GM21360 (cell line): ENCODE results near the gene LRRC74A.

ENCODE experiments used
- ATAC-seq: cut with Tn5 transposase; IDR thresholded peaks from one replicate; pipeline ENCODE4 v1.9.1; 2021; ENCODE audit warnings: mild to moderate bottlenecking, moderate library complexity; ENCODE audit not compliant: unreplicated experiment

LRRC74A gene

DNA sequence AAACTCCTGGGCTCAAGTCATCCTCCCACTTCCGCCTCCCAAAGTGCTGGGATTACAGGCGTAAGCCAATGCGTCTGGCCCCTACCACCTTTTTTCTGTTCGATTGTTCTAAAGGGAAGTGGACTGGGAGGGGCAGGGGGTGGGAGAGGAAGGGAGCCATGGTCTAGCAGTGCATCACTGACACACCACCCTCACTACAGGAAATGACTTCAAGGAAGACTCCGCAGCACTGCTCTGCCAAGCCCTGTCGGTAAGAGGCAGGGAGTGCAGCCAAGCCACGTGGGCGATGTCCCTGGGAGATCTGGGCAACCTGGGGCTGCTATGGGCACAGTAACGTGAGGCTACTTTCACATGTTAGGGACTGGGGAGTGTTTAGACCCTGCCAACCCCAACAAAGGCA lies 18.0 kb downstream of the LRRC74A start:
- ATAC-seq = no peak

DNA sequence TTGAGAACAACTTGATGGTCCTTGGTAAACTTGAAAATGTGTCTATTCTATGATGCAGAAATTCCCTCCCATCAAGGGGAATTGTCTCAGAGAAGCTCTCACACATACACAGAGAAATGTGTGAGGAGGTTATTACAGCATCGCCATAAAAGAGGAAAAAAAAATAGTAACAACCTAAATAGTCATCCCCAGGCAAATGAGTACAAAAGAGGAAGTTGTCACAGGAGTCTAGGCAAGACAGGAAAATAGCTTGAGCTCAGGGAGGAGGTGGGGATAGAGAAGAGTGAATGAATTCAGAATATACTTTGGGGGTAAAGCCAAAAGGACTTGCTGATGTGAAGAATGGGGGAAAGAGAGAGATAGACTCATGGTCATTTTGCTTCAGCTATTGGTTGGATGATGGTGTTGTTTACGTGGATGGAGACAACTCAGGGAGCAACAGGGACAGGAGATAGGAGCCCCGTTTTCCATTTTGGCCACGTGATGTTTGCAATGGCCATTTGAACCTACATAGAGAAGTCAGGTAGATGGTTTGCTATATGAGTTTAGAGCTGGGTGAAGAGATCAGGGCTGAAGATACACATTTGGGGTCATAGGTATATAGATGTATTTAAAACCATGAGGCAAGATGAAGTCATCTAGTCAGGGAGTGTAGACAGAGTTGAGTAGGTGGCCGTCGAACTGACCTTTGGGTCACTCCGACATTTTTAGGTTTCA lies 20.3 kb downstream of the LRRC74A start:
- no peak for ATAC-seq

DNA sequence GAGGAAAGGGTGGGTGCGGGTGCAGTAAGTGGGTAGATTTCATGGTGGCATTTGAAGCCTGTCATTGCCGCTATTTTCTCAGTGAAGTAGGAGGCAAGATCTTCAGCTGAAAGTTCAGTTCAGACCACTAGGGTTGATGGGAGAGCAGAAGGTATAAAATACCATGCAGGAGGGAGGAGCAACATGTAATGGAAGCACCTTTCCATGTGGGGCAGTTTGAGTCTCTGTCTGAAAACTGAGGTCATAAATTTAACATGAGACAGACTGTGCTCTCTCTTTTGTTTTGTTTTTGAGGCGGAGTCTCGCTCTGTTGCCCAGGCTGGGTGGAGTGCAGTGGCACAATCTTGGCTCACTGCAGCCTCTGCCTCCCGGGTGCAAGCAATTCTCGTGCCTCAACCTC lies 22.7 kb downstream of the LRRC74A start:
- ATAC-seq = no peak

DNA sequence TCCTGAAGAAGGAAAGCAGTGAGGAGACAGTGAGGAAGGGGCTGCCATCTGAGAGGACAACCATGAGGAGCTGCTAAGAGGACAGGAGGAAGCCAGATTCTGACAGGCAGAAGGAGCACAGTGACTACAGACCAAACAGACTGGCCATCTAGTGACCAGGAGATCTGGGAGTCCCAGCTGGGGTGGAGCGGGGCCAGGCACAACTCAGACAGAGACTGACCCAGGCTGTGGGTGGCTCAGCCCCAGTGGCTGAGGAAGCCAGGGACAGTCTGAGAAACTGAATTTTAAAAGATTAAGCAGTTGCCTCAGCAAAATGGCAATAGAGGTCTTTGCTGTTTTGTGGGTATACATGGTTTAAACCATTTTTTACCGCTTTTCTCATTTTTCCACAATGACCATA lies 28.9 kb downstream of the LRRC74A start:
- ATAC-seq = no peak

DNA sequence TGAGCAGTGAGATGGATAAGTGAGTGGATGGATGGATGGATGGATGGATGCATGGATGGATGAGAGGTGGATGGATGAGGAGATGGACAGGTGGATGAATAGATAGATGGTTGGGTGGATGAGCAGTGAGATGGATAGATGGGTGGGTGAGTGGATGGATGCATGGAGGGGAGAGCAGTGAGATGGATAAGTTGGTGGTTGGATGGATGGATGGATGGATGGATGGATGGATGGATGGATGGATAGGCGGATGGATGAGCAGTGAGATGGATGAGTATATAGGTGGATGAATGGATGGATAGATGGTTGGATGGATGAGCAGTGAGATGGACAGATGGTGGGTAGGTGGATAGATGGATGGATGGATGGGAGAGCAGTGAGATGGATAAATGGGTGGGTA lies 30.6 kb downstream of the LRRC74A start:
- no peak for ATAC-seq

DNA sequence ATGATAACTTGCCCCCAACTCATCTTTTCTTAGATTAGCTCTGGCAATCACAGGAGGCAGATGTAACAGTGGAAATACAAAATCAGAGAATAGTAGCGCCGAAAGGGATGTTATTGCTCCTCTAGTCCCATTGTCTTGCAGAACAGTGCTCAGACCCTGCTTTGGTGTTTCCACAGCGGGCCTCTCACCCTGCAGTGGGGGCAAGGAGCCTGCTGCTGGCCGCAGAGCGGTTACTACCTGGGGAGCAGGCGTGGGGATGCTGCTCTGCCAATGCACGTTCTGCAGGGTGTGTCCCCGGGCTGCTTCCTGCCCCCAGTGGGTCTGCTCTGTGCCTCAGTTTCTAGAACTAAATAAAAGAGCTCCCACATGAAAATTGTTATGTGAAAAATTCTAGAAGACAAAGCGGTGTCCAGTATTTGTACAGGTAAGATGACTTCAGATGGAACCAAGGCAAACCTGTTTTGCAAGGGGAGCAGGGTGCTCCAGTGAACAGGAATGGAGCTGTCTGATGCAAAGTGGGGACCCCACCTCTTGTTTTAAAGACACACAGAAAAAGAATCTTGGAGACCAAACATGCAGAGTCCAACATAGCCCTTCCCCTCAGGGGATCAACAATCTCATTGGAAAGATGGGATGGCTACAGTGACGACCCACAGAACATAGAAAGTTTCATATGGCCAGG lies 35.5 kb downstream of the LRRC74A start:
- no peak for ATAC-seq

DNA sequence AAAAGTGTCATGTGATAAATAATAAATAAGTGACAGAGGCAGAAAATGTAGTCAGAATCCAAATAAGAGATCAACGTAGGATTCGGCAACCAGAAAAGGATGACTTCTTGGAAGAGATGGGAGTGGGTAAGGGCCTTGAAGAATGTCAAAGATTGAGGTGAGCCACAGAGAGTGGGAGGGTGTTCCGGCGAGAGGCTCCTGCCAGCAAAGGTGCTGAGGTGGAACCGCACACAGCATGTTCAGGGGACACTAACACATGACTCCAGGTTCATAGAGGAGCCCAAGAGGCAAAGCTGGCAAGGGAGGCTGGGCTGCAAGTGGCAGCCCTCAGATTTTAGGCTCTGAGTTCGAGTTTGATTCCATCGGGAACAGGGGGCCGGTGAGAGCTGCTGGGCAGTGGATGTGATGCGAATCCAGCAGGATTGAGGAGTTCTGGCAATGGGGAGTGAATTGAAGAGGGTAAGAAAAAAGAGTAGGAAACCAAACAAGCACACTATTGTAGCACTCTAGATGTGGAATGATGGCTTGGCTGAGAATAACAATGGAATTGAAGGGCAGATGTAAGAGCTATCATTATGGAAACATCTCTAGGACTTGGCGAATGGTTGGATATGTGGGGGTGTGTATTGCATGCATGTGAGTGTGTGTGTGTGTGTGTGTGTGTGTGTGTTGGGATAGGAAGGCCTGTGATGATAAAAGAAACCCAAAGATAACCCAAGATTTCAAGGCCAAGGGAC lies 36.5 kb downstream of the LRRC74A start:
- no peak for ATAC-seq

DNA sequence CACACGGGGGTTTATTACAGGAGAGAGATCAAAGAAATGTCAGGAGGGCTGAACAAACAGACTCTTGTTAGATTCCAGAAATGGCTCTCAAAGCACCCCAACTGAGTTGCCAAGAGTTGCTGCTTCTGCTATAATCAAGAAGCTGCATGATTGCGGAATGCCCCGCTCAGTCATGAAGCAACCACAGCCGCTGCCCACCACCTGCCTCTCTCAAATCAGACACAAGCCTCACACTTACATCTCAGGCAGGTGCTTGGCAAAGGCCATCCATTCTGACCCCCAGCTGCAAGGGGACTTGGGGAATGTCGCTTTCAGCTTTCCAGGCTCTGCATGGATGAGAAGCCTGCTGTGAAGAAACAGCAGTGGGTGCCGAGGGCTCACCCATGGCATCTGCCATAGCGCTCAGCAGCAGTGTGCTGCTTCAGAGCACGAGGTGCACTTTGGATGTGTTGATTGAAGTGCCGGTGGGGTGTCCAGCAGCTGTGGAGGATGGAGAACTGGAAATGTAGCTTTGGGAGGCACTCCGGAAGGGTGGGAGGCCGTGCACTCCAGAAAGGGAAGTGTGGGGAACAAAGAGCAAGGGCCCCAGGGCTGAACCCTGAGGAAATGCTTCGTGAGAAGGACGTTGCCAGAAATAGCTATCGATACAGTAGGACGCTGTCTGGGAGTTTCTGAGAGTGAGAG lies 37.7 kb downstream of the LRRC74A start:
- no peak for ATAC-seq

DNA sequence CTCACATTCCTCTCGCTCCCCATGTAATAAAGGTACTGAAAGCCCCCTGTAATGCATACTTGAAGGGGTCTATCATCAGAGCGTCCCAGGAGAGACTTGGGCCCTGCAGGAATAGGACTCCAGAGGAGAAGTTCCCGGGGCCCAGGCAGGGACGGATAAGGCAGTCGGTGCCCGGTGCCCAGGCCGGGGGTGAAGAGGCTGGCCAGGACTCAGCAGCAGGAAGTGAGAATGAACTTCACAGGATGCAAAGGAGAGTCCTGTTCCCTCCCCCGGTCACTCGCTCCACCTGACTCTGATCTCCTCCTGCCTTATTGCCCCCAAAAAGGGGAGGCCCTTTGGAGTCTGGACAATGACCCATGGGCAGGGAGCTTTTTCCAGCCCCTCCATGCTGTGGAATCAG lies 40.2 kb downstream of the LRRC74A start:
- ATAC-seq = no peak

DNA sequence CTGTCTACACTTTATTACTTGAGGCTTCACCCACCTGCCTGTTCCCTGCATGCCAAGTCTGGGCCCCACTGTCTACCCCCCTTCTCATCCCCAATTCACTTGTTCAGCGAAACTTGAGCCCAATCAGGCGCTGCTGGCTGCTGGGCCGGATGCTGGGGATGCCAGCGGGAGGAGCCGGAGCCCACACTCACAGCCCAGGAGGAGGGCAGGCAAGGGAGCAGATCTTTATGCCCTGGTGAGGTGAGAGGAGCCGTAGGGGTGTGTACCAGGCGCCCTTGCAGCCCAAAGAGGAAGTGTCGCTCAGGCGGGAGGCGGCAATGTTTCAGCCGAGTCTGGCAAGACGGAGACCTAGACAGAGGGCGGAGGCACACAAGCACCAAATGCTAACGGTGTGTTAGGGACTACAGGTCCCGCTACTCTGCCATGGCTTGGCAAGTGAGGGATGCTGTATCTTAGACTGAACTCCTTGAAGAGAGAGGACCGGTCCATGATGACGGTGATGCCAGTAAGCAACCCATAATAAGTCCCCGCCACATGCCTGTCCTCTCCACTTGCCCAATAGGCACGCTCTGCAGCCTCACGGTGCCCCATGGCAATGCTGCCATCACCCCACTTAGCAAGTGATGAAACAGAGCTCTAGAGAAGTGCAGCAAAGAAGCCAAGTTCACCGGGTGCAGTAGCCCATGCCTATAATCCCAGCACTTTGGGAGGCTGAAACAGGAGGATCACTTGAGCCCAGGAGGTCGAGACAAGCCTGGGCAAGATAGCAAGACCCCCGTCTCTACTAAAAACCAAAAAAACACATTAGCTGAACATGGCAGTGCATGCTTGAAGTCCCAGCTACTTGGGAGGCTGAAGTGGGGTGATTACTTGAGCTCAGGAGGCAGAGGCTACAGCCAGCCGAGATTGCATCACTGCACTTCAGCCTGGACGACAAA lies 41.6 kb downstream of the LRRC74A start:
- ATAC-seq = no peak

DNA sequence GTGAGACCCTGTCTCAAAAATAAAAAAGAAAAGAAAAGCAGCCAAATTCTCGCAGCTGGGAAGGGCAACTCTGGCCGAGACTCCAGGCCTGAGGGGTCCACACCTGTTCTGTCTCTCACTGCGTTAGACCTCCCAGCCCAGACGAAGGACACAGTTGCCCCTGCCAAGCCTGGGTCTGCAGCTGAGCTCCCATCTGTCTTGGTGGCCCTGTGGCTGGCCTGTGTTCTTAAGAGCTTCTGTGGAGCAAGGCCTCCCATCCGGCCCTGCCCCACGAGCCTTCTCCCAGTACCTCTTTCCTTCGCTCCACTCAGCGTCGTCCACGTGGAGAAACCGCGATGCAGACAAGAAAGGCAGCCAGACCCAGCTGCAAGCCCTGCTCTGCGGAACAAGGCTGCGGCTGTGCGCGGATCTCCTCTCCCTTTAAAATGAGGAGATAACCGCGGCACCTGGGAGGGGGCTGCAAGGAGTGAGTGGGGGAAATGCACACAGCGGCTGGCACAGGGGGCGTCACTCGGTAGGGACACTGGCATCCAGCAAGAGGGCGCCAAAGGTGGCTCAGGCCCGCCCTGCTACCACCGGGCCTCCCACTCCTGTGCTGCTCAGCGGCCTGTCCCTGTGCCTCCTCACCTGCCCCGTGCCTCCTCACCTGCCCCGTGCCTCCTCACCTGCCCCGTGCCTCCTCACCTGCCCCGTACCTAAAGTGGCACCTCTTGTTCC lies 42.4 kb downstream of the LRRC74A start:
- no peak for ATAC-seq

DNA sequence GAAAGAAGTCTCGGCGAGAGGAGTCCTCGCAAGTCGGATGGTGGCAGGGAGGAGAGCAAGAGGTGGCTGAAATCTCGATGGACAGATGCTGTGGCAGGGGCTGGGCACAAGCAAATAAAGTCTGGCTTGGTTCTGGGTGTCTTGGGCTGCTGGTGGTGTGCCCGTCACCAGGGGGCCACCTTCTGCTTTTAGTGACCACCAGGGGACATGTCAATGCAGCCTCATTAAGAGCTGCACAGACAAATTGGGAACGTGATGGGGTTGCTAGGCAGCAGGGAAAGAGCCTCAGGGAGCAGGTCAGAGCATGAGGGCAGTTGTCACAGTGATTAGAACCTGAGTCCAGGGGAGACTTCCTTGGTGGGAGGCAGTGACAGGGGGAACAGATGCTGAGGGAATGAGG lies 44.0 kb downstream of the LRRC74A start:
- ATAC-seq = no peak

DNA sequence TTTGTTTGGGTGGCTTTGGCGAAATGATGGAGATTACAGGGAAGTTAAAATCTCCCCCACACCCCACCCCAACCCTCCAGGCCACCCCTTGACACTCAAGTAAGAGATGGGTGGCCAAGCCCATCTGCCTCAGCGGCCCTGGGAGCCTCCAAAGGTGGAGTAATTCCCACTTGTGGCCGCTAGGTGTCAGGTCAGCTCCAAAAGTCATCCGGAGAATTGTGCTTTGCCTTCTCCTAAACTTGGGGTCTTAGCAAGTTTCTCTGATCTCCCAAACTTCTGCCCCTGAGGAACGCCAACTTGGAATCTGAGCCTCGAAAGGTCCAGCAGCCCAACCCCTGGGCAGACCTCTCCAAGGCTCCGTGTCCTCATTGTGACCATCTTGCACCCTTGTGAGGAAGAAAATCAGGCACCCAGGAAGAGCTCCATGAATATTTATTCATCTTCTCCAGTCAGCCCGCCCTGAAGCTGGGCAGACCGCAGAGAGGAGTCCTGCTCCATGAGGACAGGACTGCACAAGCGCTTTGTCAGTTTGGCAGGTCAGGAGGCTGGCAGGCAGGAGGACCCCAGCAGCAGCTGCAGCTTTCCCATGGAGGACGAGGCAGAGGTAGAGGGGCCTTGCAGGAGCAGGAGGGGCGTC lies 46.7 kb downstream of the LRRC74A start:
- ATAC-seq = no peak

DNA sequence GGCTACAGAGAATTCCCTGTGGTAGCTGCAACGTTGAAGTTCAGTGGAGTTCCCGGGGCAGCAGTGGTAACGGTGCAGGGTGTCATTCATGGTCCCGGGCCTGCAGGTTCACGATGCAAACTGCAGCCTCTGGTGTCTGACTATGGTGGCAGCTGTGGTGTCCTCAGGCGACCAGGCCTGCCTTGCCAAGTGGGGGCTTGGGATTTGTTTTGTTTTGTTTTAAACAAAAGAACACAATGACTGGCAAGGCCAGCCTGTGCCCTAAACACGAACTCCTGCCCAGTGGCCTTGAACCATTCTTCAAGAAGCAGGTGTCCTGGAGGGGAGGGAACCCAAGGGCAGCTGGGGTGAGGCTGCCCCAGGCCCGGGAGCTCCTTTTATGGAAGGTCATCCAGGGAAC lies 48.5 kb downstream of the LRRC74A start:
- ATAC-seq = no peak

DNA sequence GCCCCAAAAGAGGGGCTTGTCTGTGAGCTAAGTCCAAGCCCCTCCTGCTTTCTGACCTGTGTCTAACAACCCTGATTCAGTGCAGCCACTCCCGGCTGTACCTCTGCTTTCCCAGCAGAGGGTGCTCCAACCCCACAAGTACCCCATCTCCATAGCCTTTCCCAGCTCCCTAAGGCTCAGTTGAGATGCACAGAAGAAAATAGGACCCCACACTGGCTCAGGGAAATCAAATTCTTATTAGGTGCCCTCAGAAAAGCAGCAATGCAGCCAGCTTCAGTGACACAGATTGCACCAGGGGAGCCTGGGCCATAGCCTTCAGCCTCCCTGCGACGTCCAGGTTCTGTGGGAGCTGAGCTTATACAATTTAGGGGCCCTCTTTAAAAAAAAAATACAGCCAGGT lies 49.9 kb downstream of the LRRC74A start:
- ATAC-seq = no peak

DNA sequence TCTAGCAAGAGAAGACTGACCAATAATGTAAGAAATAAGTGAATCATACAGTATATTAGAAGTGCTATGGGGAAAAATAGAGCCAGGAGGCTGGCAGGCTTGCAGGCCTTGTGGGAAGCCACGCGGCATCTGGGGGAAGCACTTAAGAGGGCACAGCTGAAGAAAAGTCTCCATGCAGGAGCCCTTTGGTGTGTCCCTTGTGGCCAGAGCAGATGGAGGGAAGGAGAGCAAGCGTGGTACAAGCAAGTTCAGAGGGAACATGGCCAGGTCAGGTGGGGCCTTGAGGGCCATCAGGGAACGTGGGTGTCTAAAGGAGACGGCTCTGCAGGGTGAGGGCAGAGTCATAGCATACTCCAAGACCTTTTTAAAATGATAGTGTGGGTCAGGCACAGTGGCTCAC lies 51.7 kb downstream of the LRRC74A start:
- ATAC-seq = no peak

DNA sequence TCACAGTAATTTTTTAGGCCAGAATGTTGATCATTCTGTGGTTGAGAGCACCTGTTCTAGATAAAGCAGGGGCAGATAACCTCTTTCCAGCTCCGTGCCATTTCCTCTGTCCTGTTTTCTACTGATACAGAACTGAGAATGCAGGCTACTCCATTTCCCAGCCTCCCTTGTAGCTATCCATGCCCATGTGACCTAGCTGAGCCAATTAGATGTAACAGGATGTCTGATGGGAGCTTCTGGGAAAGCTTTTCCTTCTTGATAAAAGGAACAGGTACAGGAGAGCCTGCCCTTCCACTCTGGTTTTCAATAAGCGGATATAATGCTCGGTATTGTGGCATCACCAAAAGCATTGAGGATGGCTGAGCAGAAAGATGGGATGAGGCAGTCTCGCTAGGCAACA lies 54.2 kb downstream of the LRRC74A start:
- ATAC-seq = no peak

DNA sequence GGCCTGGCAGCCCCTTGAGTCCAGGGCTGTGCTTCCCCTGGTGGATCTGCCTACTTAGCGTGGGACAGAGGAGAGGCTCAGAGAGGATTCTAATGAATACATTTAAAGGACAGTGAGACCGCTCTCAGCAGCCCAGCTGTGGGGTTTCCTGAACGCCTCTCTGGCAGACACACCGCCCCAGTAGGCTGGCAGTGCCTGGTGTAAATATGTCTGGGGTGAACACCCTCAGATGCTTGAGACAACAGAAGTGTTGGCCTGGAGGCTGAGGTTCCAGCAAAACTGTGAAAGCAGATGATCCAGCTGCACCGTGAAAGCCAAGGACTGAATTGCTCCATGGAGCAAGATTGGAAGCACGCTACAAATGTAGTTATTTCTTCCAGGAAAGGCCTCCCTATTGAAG lies 55.1 kb downstream of the LRRC74A start:
- ATAC-seq = no peak

DNA sequence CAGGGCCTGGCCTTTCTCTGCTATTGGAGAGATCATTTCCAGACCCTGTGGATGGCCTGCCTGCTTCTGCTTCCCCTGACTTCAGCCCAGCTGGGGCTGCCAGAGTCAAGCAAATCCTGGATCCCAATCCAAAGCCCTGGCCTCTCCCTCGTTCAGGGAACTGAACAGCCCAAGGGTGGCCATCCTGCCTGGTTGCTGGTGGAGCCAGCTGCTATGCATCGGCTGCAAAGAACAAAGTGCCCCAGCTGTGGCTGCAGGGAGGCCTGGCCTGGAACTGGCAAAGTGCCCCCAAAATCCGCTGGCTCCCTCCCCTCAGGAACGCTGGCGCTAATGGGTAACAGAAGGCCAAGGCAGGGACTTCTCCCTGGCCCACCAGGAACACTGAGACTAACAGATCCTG lies 56.4 kb downstream of the LRRC74A start:
- ATAC-seq = no peak
